Osteocyte (in vitro differentiated cells): ENCODE data around the gene SH3RF3. TPM values are rescaled to one million over a fixed set of nuclear protein-coding genes. Genes with fewer than 3 reads are reported as not detected.
"Not testable (repeated sequence)": the region's sequence is repeated elsewhere in the genome, so short reads cannot be mapped to it uniquely, and the experiment has no call there.

Experiments used
- DNase-seq: peaks from one replicate; pipeline ENCODE4 v3.0.0; 2021; ENCODE audit warnings: mixed read lengths; ENCODE audit not compliant: unreplicated experiment; ENCODE audit errors: extremely low spot score
- H3K27ac Mint-ChIP-seq: one replicate; pipeline ENCODE4 v1.8.0; 2021; ENCODE audit warnings: mild to moderate bottlenecking, mixed read lengths; ENCODE audit not compliant: unreplicated experiment
- H3K27me3 Mint-ChIP-seq: one replicate; pipeline ENCODE4 v1.8.0; 2021; ENCODE audit warnings: mixed read lengths; ENCODE audit not compliant: unreplicated experiment
- H3K36me3 Mint-ChIP-seq: one replicate; pipeline ENCODE4 v1.8.0; 2021; ENCODE audit warnings: mixed read lengths; ENCODE audit not compliant: unreplicated experiment
- H3K4me1 Mint-ChIP-seq: one replicate; pipeline ENCODE4 v1.8.0; 2021; ENCODE audit warnings: mixed read lengths; ENCODE audit not compliant: unreplicated experiment
- H3K4me3 Mint-ChIP-seq: one replicate; pipeline ENCODE4 v1.8.0; 2021; ENCODE audit warnings: mild to moderate bottlenecking, moderate library complexity, mixed read lengths; ENCODE audit not compliant: unreplicated experiment
- H3K9me3 Mint-ChIP-seq: one replicate; pipeline ENCODE4 v1.8.0; 2021; ENCODE audit warnings: mixed read lengths; ENCODE audit not compliant: unreplicated experiment
- CTCF ChIP-seq: fragments of 200-600 bp; sonication (generic); IDR thresholded peaks from 2 replicates; pipeline ENCODE4 v1.5.0; 2021; ENCODE audit warnings: antibody characterized with exemption, mild to moderate bottlenecking, moderate library complexity
- total RNA-seq: library from RNA; stranded (reverse); gene quantifications from 2 replicates; pipeline ENCODE4 v1.2.1, GENCODE V29; 2021

The SH3RF3 gene
- total RNA-seq, 1 donor from 2014 or later, result 79.4 TPM

GRCh38 chr2:109222422-109222821, 93.4 kb downstream of the SH3RF3 start:
- no peak for DNase-seq
- peaks cover 51% of the 10 kb centered on the region for H3K4me1 Mint-ChIP-seq
- no peak for TF ChIP-seq CTCF
- no peaks in the 10 kb centered on the region for H3K9me3 Mint-ChIP-seq
- H3K27ac Mint-ChIP-seq, result no peak overlapping the region
- H3K27me3 Mint-ChIP-seq, result no peaks in the 10 kb centered on the region
- no peak overlapping the region for H3K4me3 Mint-ChIP-seq
- peaks cover 5% of the 10 kb centered on the region for H3K36me3 Mint-ChIP-seq

- no peak for DNase-seq
- Mint-ChIP-seq H3K27me3 (no peaks in the 10 kb centered on the region), H3K9me3 (no peaks in the 10 kb centered on the region), H3K4me3 (no peak overlapping the region), H3K36me3 (peaks cover 5% of the 10 kb centered on the region), H3K4me1 (peaks cover 51% of the 10 kb centered on the region), H3K27ac (no peak overlapping the region)
- no peak for TF ChIP-seq CTCF
These were observed 93.9 kb downstream of the SH3RF3 start for GRCh38 chr2:109222825-109223471.

- DNase-seq, result no peak
- no peak overlapping the region for H3K27ac Mint-ChIP-seq
- no peaks in the 10 kb centered on the region for H3K27me3 Mint-ChIP-seq
These were observed 94.5 kb downstream of the SH3RF3 start for GRCh38 chr2:109223490-109223889.

GRCh38 chr2:109224341-109224740, 95.3 kb downstream of the SH3RF3 start:
- not testable (repeated sequence) for H3K9me3 Mint-ChIP-seq, DNase-seq

More at GRCh38 chr2:109223490-109223889, 94.5 kb downstream of the SH3RF3 start:
- Mint-ChIP-seq H3K4me3 (no peak overlapping the region), H3K4me1 (peaks cover 49% of the 10 kb centered on the region), H3K36me3 (peaks cover 5% of the 10 kb centered on the region), H3K9me3 (no peaks in the 10 kb centered on the region)
- TF ChIP-seq CTCF, result no peak

GRCh38 chr2:109225170-109225782, 96.3 kb downstream of the SH3RF3 start:
- DNase-seq, result no peak
- TF ChIP-seq CTCF, result no peak
- Mint-ChIP-seq H3K4me3 (no peak overlapping the region), H3K36me3 (peaks cover 5% of the 10 kb centered on the region), H3K4me1 (peaks cover 47% of the 10 kb centered on the region), H3K9me3 (no peaks in the 10 kb centered on the region), H3K27ac (no peak overlapping the region), H3K27me3 (no peaks in the 10 kb centered on the region)

More at GRCh38 chr2:109224341-109224740, 95.3 kb downstream of the SH3RF3 start:
- H3K4me1 Mint-ChIP-seq, result peaks cover 50% of the 10 kb centered on the region
- not testable (repeated sequence) for H3K36me3 Mint-ChIP-seq, H3K27ac Mint-ChIP-seq, H3K27me3 Mint-ChIP-seq, H3K4me3 Mint-ChIP-seq
